Neural cell (in vitro differentiated cells): Measurements from ENCODE around the gene ARL17B.
"Not testable (repeated sequence)": the region's sequence is repeated elsewhere in the genome, so short reads cannot be mapped to it uniquely, and the experiment has no call there.

Experiments
- CTCF ChIP-seq: fragments of 450-650 bp; IDR thresholded peaks from 2 replicates; pipeline ENCODE4 v1.5.1; 2014; ENCODE audit warnings: antibody characterized with exemption, mild to moderate bottlenecking, moderate library complexity; ENCODE audit not compliant: poor library complexity, severe bottlenecking
- EP300 ChIP-seq: fragments of 450-650 bp; conservative IDR thresholded peaks from 2 replicates; pipeline ENCODE4 v1.6.1; 2014; ENCODE audit warnings: antibody characterized with exemption, mild to moderate bottlenecking, moderate library complexity; ENCODE audit not compliant: poor library complexity, severe bottlenecking
- EZH2 ChIP-seq: fragments of 200-600, 300-800 bp; shearing (Covaris generic), sonication (generic); IDR thresholded peaks from 2 replicates; pipeline ENCODE4 v1.6.1; 2014; ENCODE audit warnings: antibody characterized with exemption, low read length, borderline replicate concordance, mild to moderate bottlenecking; ENCODE audit not compliant: insufficient read depth, poor library complexity, severe bottlenecking
- RAD21 ChIP-seq: fragments of 450-650 bp; conservative IDR thresholded peaks from 2 replicates; pipeline ENCODE4 v1.6.1; 2014; ENCODE audit warnings: antibody characterized with exemption, mild to moderate bottlenecking, moderate library complexity
- TAF1 ChIP-seq: IDR thresholded peaks from 2 replicates; pipeline ENCODE4 v1.6.1; 2012; ENCODE audit warnings: low read depth
- TF ChIP-seq, protein P1 (sequence below): IDR thresholded peaks from 2 replicates; pipeline ENCODE4 v1.6.1; 2012; ENCODE audit warnings: borderline replicate concordance

DNA sequence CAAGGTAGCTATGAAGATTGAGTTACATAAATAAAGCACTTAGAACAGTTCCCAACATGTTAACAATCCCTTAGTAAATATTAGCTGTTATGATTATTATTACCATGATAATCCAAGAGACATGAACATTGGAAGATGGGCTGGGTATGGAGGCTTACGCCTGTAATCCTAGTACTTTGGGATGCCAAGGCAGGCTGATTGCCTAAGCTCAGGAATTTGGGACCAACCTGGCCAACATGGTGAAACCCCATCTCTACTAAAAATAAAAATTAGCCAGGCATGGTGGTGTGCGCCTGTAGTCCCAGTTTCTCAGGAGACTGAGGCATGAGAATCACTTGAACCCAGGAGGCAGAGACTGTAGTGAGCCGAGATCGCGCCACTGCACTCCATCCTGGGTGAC lies 45.6 kb upstream of the ARL17B start:
- not testable (repeated sequence) for TF ChIP-seq EZH2, CTCF, EP300, RAD21, TAF1
- TF ChIP-seq, protein P1, sequence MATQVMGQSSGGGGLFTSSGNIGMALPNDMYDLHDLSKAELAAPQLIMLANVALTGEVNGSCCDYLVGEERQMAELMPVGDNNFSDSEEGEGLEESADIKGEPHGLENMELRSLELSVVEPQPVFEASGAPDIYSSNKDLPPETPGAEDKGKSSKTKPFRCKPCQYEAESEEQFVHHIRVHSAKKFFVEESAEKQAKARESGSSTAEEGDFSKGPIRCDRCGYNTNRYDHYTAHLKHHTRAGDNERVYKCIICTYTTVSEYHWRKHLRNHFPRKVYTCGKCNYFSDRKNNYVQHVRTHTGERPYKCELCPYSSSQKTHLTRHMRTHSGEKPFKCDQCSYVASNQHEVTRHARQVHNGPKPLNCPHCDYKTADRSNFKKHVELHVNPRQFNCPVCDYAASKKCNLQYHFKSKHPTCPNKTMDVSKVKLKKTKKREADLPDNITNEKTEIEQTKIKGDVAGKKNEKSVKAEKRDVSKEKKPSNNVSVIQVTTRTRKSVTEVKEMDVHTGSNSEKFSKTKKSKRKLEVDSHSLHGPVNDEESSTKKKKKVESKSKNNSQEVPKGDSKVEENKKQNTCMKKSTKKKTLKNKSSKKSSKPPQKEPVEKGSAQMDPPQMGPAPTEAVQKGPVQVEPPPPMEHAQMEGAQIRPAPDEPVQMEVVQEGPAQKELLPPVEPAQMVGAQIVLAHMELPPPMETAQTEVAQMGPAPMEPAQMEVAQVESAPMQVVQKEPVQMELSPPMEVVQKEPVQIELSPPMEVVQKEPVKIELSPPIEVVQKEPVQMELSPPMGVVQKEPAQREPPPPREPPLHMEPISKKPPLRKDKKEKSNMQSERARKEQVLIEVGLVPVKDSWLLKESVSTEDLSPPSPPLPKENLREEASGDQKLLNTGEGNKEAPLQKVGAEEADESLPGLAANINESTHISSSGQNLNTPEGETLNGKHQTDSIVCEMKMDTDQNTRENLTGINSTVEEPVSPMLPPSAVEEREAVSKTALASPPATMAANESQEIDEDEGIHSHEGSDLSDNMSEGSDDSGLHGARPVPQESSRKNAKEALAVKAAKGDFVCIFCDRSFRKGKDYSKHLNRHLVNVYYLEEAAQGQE, result not testable (repeated sequence)
